Fibroblast of mammary gland (primary cell): ENCODE measurements around the gene DIPK1A.
A peak's percentile ranks its signal among the peaks of the same experiment; 100 is the strongest.

Experiments
- DNase-seq: peaks from one replicate; pipeline ENCODE4 v3.0.0-alpha.2; 2010; ENCODE audit warnings: low read depth
- H3K4me3 ChIP-seq: 2 replicates; pipeline ENCODE4 v1.5.1; 2011; ENCODE audit warnings: low read depth, mild to moderate bottlenecking, low read length, moderate library complexity; ENCODE audit not compliant: control insufficient read depth
- CTCF ChIP-seq: conservative IDR thresholded peaks from 2 replicates; pipeline ENCODE4 v1.5.1; 2011; ENCODE audit warnings: low read depth, low read length, inconsistent platforms; ENCODE audit not compliant: control insufficient read depth, insufficient read depth

DIPK1A gene

GRCh38 chr1:92831368-92831761 lies 129.9 kb downstream of the DIPK1A start:
- no peak for DNase-seq
- peak overlapping the region; percentile 89 for H3K4me3 ChIP-seq
- no peak for TF ChIP-seq CTCF

GRCh38 chr1:92826792-92827191 lies 134.5 kb downstream of the DIPK1A start:
- peak; percentile 52 for DNase-seq
- no peak for TF ChIP-seq CTCF
- H3K4me3 ChIP-seq: no peak overlapping the region

GRCh38 chr1:92822879-92823278 lies 138.4 kb downstream of the DIPK1A start:
- no peak overlapping the region for H3K4me3 ChIP-seq
- peak; percentile 29 for DNase-seq
- no peak for TF ChIP-seq CTCF

GRCh38 chr1:92820551-92820950 lies 140.7 kb downstream of the DIPK1A start:
- TF ChIP-seq CTCF: no peak
- peak; percentile 23 for DNase-seq
- no peak overlapping the region for H3K4me3 ChIP-seq

GRCh38 chr1:92820024-92820423 lies 141.2 kb downstream of the DIPK1A start:
- peak; percentile 7 for TF ChIP-seq CTCF
- DNase-seq: peak; percentile 47
- no peak overlapping the region for H3K4me3 ChIP-seq

- TF ChIP-seq CTCF: peak; percentile 80
- no peak overlapping the region for H3K4me3 ChIP-seq
- peak; percentile 55 for DNase-seq
Measured at GRCh38 chr1:92817986-92818764, 143.1 kb downstream of the DIPK1A start.
